ENCODE measurements around the gene IL26. TPM values are rescaled to one million over a fixed set of nuclear protein-coding genes. Genes with fewer than 3 reads are reported as not detected.

IL26 gene
- total RNA-seq, 2 donors from 2014 or later = not detected

DNA sequence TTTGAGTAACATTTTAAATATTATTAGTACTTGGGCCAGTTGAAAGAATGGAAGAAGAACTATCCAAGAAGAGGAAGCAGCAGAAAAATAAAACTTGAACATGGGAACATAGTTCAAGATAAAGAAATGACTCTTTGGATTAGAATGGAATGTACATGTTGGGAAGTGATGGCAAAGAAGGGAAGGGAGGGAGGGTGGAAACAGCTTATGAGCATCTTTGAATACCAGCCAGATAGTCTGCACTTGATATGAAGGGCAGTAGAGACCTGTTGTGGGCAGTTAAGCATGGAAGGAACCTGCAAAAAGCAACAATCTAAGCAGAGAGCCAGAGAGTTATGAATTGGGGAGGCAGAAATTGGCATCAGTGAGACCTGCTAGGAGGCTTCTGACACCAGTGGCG, 37.8 kb upstream of the IL26 start:
- 97% methylated on average over 1 of the region's 1 CpG for WGBS
- Histone ChIP-seq H3K9me3 (no peaks in the 10 kb centered on the region), H3K4me1 (replicated peaks) (no peaks in the 10 kb centered on the region), H3K36me3 (no peaks in the 10 kb centered on the region), H3K4me3 (no peak overlapping the region), H3K27me3 (replicated peaks; ENCODE audit: insufficient read depth) (no peaks in the 10 kb centered on the region), H3K27ac (no peak overlapping the region)
- DNase-seq (ENCODE audit: low spot score) = no peak
- TF ChIP-seq, protein P1, sequence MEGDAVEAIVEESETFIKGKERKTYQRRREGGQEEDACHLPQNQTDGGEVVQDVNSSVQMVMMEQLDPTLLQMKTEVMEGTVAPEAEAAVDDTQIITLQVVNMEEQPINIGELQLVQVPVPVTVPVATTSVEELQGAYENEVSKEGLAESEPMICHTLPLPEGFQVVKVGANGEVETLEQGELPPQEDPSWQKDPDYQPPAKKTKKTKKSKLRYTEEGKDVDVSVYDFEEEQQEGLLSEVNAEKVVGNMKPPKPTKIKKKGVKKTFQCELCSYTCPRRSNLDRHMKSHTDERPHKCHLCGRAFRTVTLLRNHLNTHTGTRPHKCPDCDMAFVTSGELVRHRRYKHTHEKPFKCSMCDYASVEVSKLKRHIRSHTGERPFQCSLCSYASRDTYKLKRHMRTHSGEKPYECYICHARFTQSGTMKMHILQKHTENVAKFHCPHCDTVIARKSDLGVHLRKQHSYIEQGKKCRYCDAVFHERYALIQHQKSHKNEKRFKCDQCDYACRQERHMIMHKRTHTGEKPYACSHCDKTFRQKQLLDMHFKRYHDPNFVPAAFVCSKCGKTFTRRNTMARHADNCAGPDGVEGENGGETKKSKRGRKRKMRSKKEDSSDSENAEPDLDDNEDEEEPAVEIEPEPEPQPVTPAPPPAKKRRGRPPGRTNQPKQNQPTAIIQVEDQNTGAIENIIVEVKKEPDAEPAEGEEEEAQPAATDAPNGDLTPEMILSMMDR (IDR thresholded peaks at IDR 0.05) = no peak
- TF ChIP-seq POLR2AphosphoS5 (IDR thresholded peaks at IDR 0.05) (no peak), POLR2A (IDR thresholded peaks at IDR 0.05) (no peak)
- intact Hi-C loops (cut with DNase I) = no loop called here

DNA sequence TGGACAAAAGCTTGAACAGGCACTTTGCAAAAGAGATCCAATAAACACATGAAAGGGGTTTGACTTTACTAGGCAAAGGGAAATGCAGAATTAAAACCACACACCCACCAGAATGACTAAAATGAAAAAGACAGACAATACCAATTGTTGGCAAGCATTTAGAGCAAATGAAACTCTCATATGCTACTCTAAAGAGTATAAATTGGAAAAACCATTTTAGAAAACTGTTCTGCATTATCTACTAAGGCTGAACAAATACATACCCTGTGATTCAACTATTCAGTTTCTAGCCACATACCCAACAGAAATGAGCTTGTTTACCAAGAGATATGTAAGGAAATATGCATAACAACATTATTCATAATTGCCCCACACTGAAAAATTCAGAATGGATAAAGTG, 36.3 kb upstream of the IL26 start:
- no peak for DNase-seq (ENCODE audit: low spot score)
- Histone ChIP-seq H3K4me3 (no peak overlapping the region), H3K27me3 (replicated peaks; ENCODE audit: insufficient read depth) (no peaks in the 10 kb centered on the region), H3K9me3 (no peaks in the 10 kb centered on the region), H3K27ac (no peak overlapping the region), H3K36me3 (no peaks in the 10 kb centered on the region), H3K4me1 (replicated peaks) (no peaks in the 10 kb centered on the region)
- TF ChIP-seq POLR2A (IDR thresholded peaks at IDR 0.05) (no peak), POLR2AphosphoS5 (IDR thresholded peaks at IDR 0.05) (no peak)
- TF ChIP-seq, protein P1 (IDR thresholded peaks at IDR 0.05) = no peak
- intact Hi-C loops (cut with DNase I) = no loop called here

DNA sequence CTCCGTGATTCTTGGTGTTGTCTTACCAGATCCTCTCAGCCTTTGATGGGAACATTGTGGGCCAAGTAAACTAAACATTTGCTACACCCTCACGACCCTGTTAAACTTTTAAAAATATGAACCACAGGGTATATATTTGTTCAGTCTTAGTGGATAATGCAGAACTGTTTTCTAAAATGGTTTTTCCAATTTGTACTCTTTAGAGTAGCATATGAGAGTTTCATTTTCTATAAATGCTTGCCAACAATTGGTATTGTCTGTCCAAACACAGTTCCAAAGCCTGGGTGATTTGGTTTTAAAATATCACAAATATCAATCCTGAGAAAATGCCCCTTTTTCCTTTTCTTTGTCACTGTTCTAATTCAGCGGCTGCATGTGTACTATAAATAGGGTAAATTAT, 34.5 kb upstream of the IL26 start:
- TF ChIP-seq, protein P1 (IDR thresholded peaks at IDR 0.05) = no peak
- TF ChIP-seq POLR2AphosphoS5 (IDR thresholded peaks at IDR 0.05) = no peak
- TF ChIP-seq POLR2A (IDR thresholded peaks at IDR 0.05) = no peak
- no peak overlapping the region for H3K4me3 ChIP-seq
- H3K27ac ChIP-seq = no peak overlapping the region
- H3K9me3 ChIP-seq = no peaks in the 10 kb centered on the region
- no peaks in the 10 kb centered on the region for H3K27me3 ChIP-seq (replicated peaks; ENCODE audit: insufficient read depth)
- no peak for DNase-seq (ENCODE audit: low spot score)
- WGBS = 63% methylated on average over 3 of the region's 3 CpGs
- no peaks in the 10 kb centered on the region for H3K36me3 ChIP-seq
- intact Hi-C loops (cut with DNase I) = no loop called here
- H3K4me1 ChIP-seq (replicated peaks) = no peaks in the 10 kb centered on the region

DNA sequence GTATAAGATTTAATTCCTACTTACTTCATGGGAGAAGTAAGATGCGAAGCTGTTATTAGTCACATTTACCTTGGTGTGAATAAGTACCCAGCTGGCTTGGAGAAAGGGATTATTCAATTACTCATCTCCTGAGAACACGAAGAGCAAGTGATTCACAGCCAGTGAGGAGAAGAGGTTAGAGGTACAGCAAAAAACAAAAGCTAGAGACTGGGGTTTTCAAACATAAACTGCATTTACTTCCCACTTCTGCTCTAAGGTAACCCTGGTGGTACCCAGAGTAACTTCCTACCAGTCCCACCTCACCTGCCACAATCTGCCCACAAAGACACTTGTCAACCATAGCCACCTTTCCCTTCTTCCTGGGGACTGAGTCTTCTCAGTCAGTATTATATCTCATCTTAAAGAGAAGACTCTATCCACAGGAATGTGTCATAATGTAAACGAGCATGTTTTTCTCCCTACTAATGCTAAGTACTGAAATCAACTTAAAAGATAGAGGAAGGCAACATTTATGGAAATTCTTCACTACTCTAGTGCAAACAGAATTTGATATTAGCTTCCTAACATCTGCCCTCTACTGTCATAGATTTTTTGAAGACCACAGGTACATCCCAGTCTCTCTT, 33.8 kb upstream of the IL26 start:
- no peak overlapping the region for H3K4me3 ChIP-seq
- intact Hi-C loops (cut with DNase I) = no loop called here
- no peak for TF ChIP-seq POLR2A (IDR thresholded peaks at IDR 0.05)
- TF ChIP-seq, protein P1 (IDR thresholded peaks at IDR 0.05) = no peak
- no peak for TF ChIP-seq POLR2AphosphoS5 (IDR thresholded peaks at IDR 0.05)
- 66% methylated on average over 3 of the region's 3 CpGs for WGBS
- no peak overlapping the region for H3K27ac ChIP-seq
- DNase-seq (ENCODE audit: low spot score) = no peak
- no peaks in the 10 kb centered on the region for H3K4me1 ChIP-seq (replicated peaks)
- no peaks in the 10 kb centered on the region for H3K36me3 ChIP-seq
- H3K27me3 ChIP-seq (replicated peaks; ENCODE audit: insufficient read depth) = no peaks in the 10 kb centered on the region
- H3K9me3 ChIP-seq = no peaks in the 10 kb centered on the region

DNA sequence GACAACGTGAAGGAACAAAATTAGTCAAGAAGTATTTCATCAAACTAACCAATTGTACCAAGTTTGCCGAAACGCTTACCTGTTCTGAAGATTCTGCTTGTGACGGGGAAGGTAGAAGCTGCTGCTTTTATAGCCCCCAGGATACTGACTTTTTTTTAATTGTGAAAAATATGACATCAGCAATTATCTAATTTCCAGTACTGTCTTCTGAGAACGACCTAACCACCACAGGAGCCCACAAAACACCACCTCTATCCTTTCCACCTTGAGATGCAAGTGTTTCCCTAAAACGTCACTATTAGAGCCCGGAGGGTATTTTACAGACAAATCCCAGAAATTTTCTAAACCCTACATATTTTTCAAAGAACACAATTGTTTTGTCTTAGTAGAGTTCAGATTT, 27.9 kb upstream of the IL26 start, which contains the start of gene IL22:
Gene IL22, minus strand, starts transcription at position 101 of the 400 bp plus-strand sequence. CDS start 156 bp downstream, outside the sequence.
- Histone ChIP-seq H3K27me3 (replicated peaks; ENCODE audit: insufficient read depth) (no peaks in the 10 kb centered on the region), H3K4me3 (no peak within 1 kb of the TSS), H3K36me3 (no peaks in the 10 kb centered on the region), H3K9me3 (no peaks in the 10 kb centered on the region), H3K4me1 (replicated peaks) (no peaks in the 10 kb centered on the region), H3K27ac (no peak within 1 kb of the TSS)
- WGBS = 92% methylated on average over 7 of the region's 7 CpGs
- intact Hi-C loops (cut with DNase I) = no loop called here
- no peak for DNase-seq (ENCODE audit: low spot score)
- TF ChIP-seq POLR2AphosphoS5 (IDR thresholded peaks at IDR 0.05) (no peak), POLR2A (IDR thresholded peaks at IDR 0.05) (no peak)
- TF ChIP-seq, protein P1 (IDR thresholded peaks at IDR 0.05) = no peak
